ES-I3 (cell line): Measurements from ENCODE around the gene SIVA1.

Experiments used
- H3K36me3 ChIP-seq: 2 replicates; pipeline ENCODE4 v1.6.1; 2013; ENCODE audit warnings: mild to moderate bottlenecking, low read length, control low read depth, moderate library complexity; ENCODE audit not compliant: insufficient read depth
- H3K4me1 ChIP-seq: 2 replicates; pipeline ENCODE4 v1.6.1; 2013; ENCODE audit warnings: mild to moderate bottlenecking, control low read depth, low read length; ENCODE audit not compliant: insufficient read depth
- H3K9ac ChIP-seq: 2 replicates; pipeline ENCODE4 v1.6.1; 2013; ENCODE audit warnings: low read depth, mild to moderate bottlenecking, low read length, moderate library complexity
- H3K9me3 ChIP-seq: 2 replicates; pipeline ENCODE4 v1.6.1; 2013; ENCODE audit warnings: mild to moderate bottlenecking, low read length, moderate library complexity; ENCODE audit not compliant: control insufficient read depth, insufficient read depth

The SIVA1 gene

DNA sequence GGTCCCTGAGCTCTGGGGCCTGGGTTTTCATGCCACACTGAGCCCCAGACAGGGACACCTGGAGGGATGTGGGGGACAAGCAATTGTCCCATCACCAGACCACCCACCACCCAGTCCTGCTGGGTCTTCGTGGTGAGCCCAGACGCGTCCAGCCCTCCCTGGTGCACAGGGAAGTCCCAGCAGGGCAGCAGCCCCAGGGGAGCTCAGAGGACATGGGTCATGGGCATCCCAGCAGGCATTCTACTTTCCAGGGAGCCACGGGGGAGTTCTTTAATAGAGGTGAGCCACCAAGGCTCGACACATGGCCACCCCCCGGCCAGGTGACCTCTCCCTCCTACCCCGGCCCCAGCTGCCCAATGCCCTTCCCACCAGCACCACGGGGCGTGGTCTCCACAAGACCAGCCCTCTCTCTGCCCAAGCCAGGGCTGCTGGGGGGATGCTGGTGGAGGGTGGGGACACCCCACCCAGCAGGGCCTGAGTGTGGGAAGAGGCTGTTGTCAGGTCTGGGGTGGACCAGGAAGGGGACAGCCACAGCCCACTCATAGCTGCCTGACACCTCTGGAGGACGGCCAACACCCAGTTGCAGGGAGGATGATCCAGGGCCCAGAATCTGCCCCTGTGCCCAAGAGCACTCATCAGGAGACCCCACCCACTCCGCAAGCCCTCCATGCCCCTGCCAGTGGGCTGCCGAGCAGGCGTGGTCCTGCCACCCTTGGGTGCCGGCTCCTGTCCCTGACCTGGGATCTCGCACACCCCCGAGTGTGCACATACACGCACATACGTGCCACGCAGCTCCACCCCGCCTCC, 28.5 kb downstream of the SIVA1 start:
- Histone ChIP-seq H3K4me1 (no peaks in the 10 kb centered on the region), H3K9me3 (no peaks in the 10 kb centered on the region), H3K36me3 (no peaks in the 10 kb centered on the region; the same call in 1 of the 2 replicates), H3K9ac (no peak overlapping the region)

DNA sequence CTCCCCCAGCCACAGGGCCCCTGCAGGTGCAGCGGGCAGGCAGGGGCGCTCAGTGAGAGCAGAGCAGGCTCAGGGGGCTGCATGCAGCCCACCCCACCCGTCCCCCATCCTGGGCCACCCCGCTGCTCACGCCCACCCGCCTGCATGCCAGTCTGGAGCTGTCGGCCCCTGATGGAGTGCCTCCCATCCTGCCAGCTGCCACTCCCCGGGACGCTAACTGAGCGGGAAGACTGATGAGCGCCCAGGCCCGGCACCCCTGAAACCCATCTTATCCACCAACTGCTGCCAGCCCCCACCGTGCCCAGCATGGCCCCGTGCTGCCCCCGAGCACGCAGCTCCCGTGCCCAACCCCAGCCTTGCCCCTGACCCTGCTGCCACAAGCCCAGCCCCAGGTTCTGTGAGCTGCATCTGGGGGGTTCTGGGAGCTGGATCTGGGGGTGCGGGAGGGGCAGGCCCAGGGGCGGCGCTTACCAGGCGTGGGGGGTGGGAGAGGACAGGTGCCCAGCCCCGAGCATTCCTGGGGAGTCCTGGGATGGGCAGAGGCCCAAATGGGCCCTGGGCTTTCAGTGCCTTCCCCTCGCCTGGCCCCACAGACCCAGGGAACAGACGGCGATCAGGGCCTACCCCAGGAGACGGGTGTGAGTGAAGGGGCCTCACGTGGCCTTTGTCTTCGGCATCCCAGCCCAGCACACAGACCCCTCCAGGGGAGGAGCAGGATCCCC, 29.3 kb downstream of the SIVA1 start:
- Histone ChIP-seq H3K9ac (no peak overlapping the region), H3K36me3 (no peaks in the 10 kb centered on the region; the same call in 1 of the 2 replicates), H3K4me1 (no peaks in the 10 kb centered on the region), H3K9me3 (no peaks in the 10 kb centered on the region)

DNA sequence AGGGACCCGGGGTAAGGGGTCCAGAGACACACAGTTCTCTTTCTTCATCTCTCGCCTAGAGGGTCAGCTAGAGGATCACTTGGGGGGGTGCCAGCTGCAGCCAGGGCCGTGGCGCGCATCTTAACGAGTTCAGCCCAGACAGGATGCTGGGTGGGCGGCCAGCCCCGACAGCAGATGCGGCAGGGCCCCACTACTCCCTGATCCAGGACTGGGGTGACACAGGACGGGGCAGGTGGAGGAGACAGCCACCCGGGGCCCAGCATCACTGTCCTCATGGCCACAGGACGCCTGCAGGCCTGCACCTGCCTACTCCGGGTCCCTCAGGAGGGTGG, 29.8 kb downstream of the SIVA1 start:
- H3K36me3 ChIP-seq: no peaks in the 10 kb centered on the region; the same call in 1 of the 2 replicates
- H3K4me1 ChIP-seq: no peaks in the 10 kb centered on the region
- H3K9ac ChIP-seq: no peak overlapping the region
- no peaks in the 10 kb centered on the region for H3K9me3 ChIP-seq

DNA sequence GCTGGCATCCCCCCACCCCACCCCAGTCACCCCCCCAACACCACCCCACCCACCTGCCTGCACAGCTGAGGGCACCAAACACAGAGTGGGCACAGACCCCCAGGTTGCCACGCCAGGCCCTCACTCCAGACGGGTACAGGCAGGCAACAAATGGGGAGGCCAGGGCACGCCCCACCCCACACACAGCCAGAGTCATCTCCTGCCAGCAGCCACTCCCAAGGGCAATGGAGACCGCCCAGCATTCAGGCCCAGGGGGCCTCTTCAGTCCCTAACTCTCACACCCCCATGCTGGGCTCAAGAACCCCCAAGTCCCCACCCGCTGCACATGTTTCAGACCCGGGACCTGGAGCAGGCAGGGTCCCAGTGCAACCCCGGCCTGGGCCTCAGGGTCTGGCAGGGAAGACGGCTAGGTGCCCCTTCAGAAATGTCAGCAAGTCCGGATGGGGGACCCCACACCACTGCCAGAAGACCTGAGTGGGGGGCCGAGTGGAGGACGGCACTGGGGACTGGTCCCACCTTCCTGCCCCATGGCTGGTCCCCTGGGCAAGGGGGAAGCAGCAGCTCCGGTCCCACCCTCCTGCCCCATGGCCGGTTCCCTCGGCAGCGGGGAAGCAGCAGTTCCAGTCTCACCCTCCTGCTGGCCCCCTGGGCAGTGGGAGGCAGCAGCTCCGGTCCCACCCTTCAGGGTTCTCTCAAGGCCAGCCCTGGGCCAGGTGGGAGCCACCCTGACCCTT, 30.7 kb downstream of the SIVA1 start:
- Histone ChIP-seq H3K9me3 (no peaks in the 10 kb centered on the region), H3K9ac (no peak overlapping the region), H3K36me3 (no peaks in the 10 kb centered on the region; the same call in 1 of the 2 replicates), H3K4me1 (no peaks in the 10 kb centered on the region)

DNA sequence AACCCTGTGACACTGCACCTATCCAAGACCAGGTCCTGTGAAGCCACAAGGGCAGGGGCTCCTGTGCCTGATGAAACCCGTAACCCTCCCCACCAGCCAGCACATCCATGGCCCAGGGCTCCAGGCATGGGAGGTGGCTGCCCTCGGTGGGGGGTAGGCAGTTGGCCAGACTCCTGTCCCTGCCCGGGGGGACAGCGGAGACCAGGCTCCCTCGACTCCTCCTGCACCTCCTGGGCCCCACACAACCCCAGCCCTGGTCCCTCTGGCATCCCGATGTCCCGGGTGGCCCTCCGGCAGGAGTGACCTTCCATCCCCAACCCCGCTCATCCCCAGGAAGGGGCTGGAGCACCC, 31.2 kb downstream of the SIVA1 start:
- Histone ChIP-seq H3K9ac (no peak overlapping the region), H3K36me3 (no peaks in the 10 kb centered on the region; the same call in 1 of the 2 replicates), H3K9me3 (no peaks in the 10 kb centered on the region), H3K4me1 (no peaks in the 10 kb centered on the region)

DNA sequence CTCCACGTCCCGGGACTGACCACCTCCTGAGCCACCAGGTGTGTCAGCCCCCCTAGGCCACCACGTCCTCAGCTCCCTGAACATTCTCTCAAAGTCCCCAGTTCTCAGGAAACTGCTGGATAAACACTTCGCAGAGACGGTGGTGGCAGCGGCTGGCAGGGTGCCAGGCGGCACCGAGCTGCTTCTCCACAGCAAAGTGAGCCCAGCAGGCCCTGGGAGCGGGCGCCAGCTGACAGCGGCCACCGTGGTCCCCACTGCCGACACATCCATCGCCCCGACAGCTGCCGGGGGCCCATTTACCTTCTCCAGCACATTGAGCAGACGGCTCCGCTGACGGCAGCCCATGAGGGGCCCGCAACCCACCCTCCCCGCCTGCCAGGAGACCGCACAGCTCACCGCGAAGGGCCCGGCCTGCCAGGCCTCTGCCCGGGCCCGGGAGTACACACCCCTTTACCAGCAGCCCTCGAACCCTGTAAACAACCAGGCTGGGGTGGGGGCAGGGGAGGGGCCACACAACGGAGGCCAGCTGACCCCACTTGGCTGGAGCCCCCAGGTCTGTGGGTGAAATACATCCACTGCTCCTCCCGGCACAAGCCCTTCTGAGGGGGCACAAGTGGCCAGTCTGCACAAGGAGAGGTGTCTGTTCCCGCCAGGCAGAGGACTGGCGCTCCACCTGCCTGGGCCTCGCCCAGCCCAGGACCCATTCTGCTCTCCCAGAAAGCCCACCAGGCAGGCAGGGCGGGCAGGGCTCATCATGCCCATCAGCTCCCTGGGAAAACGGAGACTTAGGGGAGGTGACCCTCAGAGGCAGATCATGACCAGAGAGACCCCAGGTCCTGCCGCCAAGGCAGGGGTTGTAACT, 32.1 kb downstream of the SIVA1 start:
- no peaks in the 10 kb centered on the region; the same call in 1 of the 2 replicates for H3K36me3 ChIP-seq
- H3K9me3 ChIP-seq: no peaks in the 10 kb centered on the region
- H3K4me1 ChIP-seq: no peaks in the 10 kb centered on the region
- H3K9ac ChIP-seq: no peak overlapping the region

DNA sequence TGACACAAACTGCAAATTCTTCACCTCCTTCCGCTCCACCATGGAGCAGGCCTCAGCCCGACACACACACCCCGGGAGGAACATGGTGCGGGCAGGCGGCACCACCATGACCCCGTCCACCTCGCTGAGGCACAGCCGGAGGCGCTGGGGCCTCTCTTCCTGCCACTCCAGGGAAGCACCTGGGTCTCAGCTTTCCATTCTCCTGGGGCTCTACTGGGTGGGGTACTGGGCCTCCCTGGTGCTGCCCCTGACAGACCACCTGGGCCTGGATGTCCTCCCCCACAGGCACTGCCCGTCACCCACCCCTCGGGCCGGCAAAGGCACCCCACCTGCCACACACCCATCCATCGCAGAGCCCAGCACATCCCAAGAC, 32.7 kb downstream of the SIVA1 start:
- Histone ChIP-seq H3K9me3 (no peaks in the 10 kb centered on the region), H3K9ac (no peak overlapping the region), H3K36me3 (no peaks in the 10 kb centered on the region; the same call in 1 of the 2 replicates), H3K4me1 (no peaks in the 10 kb centered on the region)

DNA sequence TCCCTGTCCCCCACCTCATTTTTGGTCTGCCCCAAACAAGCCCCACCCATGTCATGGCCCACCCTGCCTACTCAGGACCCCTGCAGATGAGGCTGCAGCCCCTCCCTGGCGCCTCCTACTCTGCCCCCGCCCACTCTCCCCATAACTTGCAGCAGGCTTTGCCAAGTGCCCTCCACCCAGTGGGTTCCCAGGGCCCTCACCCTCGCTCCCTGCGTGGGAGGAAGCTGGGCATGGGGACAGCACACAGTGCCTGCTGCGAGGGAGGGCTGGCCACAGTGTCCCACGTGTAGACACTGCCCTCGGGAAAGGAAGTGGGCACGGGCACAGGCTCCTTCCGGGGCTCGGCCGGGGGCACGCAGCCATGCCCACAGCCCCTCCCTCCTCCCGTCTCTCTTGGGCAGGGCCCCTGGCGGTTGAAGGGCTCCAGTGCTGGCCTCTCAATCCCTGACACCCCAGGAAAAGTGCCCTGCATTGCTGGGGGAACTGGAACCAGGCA, 33.2 kb downstream of the SIVA1 start:
- Histone ChIP-seq H3K9ac (no peak overlapping the region), H3K4me1 (no peaks in the 10 kb centered on the region), H3K9me3 (no peaks in the 10 kb centered on the region), H3K36me3 (no peaks in the 10 kb centered on the region; the same call in 1 of the 2 replicates)

DNA sequence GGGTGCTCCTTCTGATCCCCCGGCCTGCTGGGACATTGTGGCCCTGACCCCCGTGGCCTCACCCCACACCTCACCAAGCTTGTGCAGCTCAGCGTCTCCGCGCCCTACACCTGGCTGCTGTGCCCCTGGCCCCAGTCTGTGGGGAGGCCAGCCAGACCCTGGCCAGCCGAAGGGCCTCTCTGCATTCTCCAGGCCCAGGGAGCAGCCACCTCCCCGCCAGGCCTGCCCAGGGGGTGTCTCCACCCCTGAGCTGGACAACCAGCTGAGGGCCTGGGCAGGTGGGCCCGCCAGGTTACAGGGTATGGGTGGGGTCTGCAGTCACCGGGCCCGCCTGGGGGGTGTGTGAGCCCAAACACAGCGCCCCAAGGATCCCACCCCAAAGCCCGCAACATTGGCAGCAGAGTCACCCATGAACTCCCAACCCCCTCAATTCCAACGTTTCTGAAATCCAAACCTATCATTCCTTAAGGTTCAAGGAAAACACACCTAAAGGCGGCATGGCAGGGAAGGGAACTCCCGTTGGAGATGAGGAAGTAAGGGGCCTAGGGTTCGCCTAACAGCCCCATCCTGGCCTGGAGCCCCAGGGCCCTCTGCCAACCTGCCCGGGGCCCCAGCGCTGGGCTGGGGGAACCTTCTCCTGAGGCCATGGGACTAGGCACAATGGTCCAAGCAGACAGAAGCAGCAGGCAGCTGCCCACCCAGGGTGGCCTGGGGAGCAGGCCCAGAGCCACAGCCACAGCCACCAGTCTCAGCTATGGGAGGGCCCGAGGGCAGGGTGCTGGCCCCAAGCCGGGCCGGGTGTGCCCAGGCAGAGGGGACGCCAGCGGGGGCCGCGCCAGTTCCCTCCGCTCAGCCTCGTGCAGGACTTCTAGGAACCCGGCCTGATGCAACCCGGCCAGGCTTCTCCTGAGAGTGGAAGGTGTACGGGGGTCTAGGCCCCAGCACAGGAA, 34.1 kb downstream of the SIVA1 start:
- Histone ChIP-seq H3K4me1 (no peaks in the 10 kb centered on the region), H3K9me3 (no peaks in the 10 kb centered on the region), H3K9ac (no peak overlapping the region), H3K36me3 (peaks cover 3% of the 10 kb centered on the region; the same call in 1 of the 2 replicates)

DNA sequence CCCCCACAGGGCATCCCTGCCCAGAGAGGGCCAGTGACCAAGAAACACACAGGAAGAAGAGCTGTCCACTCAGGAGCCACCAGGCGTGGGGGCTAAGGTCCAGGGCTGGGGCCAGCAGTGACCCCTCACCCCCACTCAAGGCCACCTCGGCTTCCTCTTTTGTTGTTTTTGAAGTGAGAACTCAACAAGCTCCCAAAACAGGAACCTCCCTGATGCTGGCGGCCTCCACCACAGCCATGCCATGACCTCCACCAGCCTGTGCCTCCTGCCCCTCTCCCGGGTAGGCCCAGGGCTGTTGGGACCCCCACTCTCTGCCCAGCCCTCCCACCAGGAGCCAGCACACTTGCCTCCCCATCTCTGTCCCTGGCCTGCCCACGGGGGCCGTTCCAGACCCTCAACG, 34.8 kb downstream of the SIVA1 start:
- Histone ChIP-seq H3K36me3 (peaks cover 3% of the 10 kb centered on the region; the same call in 1 of the 2 replicates), H3K9ac (no peak overlapping the region), H3K9me3 (no peaks in the 10 kb centered on the region), H3K4me1 (no peaks in the 10 kb centered on the region)

DNA sequence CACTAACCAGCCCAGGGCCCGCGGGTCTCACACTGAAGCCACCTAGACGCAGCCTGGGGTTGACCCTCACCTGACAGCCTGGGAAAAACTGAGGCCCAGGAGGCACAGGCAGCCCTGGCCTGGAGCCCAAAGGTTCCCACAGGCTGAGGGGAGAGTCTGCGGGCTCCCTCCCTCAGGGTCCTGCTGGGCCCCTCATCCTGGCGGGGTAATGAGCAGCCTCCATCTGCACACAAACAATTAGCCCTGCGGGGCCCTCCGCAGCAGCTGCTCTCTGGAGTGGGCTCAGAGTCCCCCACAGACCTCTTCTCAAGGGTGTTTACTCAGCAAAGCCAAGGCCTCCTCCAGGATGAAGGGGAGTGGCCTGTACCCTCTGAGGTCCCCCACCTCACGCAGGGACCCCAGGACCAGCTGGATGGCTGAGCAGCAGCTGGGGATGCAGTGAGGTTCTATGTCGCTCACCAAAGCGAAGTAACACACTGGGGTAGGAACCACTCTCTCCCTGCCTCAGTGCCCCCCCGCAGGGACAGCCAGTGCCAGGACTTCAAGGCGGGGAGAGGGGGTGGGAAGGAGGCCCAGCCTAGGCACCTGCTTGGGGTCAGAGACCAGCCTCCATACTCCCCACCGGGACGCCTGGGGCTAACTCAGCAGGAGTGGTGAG, 35.3 kb downstream of the SIVA1 start:
- no peak overlapping the region for H3K9ac ChIP-seq
- H3K36me3 ChIP-seq: peaks cover 3% of the 10 kb centered on the region; the same call in 1 of the 2 replicates
- H3K9me3 ChIP-seq: no peaks in the 10 kb centered on the region
- peaks cover 1% of the 10 kb centered on the region; the same call in 1 of the 2 replicates for H3K4me1 ChIP-seq

DNA sequence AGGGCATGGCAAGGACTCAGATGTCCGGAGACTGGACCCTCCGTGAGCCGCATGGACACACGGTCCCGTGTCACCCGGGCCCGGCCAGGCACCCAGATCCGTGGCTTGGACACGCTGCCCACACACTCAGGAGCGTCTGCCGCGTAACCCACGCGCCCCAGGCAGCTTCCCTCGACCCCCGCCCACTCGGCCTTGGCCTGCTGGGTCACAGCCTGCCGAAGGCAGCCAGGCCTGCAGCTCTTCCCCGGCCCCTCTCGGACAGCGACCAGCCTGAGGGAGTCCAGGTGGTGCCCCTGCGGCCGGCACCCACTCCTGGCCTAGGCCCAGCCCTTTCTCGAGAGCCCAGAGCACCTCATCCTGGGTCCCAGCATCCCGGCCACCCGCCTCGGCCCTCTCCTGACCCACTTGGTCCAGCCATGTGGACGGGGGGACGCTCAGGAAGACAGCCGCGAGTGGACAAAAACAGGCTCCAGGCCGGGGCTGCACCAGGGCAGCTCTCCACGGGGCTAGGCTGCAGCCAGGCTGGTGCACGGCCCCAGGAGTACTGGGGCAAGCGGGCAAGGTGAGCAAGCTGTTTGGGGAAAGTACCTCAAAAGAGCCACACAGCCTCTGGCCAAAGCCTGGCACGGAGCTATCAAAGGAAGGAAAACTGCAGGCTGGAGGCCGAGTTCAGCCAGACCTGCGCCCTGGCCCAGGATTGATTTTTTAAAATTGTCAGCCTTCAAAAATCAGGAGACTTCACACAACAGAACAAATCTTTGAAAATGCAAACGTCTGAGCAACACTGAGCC, 36.1 kb downstream of the SIVA1 start:
- Histone ChIP-seq H3K4me1 (peaks cover 8% of the 10 kb centered on the region), H3K9ac (no peak overlapping the region)

More for the DNA sequence above, 36.1 kb downstream of the SIVA1 start:
- no peaks in the 10 kb centered on the region for H3K9me3 ChIP-seq
- H3K36me3 ChIP-seq: peaks cover 3% of the 10 kb centered on the region; the same call in 1 of the 2 replicates
